ENCODE data around the gene EEPD1.

Gene EEPD1

DNA sequence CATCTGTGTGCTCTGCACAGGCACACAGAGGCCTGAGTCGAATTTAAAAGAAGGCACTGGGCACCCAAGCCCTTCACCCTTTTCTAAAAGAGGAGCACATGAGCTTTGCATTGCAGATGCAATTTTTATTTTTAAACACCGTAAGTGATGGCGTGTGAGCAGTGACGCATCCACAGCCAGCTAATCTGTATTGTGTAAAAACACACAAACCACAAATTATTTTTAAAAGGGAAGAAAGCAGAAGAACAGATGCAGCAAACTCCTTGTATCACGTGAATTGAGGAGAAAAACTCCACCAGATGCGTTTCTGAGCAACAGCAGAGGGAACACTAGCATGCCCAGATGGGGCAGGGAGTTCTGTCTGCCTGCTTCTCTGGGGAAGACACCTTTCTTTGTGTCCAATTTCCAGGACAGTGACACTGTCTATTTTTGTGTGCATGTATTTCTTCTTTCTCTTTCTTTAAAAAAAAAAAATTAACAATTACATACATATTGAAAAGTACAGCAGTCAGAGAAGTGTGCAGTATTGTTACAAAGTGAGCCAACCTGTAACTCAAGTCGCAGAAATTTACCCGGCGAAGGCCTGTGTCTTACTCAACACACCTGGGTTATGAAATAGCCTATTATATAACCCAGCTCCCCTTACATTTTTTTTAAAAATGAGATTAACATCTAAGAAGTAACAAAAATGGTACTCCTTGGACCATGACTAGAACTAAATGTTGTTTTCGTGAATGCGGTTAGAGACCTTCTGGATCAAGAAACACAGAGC lies 39.2 kb downstream of the EEPD1 start:
- no peak for DNase-seq

DNA sequence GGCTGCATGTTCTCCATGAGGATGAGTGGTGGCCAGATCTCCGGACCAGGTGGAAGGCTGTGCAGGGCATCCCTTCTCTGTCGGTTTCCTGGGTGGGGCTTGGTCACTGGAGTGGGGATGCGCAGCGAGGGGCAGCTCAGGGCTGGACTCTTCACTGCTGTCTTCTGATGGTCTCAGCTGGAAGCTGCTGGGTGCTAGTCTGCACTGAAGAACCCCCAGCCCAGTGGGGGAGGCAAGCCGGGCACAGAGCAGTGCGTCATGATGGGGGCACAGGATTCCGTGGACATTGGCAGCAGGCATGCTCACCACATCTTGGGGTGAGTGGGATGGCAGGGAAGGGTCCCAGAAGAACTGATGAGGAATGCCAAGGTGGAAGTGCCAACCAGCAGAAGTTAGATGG lies 39.8 kb downstream of the EEPD1 start:
- no peak for DNase-seq

DNA sequence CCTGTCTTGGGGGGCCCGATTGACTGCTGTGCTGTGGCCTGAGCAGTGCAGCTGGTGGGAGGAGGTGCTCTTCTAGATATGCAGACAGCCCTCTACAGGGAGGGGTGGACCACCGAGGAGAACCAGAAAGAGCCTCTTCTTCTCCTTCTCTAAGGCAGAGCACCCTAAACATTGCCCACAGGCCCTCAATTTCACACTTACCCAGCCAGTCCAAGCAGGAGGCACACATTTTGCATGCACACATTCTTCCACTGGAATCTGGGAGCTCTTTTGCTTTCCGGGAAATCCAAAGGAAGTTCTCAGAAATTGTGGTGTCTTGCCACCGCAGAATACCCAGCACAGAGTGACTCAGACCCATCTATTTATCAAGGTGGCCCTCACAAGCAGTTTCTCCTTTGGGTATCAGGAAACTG lies 45.8 kb downstream of the EEPD1 start:
- no peak for DNase-seq

DNA sequence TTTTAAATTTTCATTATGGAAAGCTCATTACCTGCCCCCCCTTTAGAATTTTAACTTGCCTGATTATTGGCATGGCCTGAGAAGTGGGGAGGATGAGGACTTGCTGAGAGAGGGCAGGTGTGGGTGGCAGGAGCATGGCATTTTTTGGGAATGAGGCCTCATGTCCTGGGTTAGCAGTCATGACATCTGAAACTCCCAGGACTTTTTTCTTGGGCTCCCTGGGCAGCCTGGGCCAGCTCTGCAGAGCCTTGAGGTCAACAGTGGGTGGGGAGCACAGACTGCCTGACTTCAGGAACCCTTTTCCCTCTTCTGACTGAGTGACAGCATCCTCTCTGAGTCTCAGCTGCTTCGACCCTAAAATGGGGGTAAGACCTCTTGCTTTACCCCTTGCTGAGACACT lies 46.3 kb downstream of the EEPD1 start:
- no peak for DNase-seq

DNA sequence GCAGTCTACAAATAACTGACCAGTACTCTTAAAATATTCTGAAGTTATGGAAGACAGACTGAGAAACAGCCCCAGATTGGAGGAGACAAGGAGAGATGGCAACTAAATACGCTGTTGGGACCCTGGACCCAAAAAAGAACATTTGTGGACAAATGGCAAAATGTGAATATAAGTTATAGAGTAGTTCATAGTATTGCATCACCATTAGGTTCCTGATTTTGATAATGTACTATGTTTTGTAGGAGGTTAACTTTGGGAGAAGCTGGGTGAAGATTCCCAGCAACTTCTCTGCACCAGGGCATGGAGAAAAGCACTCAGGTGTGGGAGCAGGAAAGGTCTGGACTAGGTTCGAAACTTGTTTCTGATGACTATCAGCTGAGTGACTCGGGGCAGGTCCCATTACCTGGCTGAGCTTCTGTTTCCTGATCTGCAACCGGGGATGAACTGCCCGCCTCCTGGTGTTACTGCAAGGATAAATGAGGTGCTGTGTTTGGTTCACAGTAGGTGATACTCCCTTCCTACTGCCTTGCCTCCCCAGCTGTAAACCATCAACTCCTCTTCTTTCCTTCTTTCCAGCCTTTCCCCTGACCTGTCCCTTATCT lies 48.2 kb downstream of the EEPD1 start:
- DNase-seq = no peak

DNA sequence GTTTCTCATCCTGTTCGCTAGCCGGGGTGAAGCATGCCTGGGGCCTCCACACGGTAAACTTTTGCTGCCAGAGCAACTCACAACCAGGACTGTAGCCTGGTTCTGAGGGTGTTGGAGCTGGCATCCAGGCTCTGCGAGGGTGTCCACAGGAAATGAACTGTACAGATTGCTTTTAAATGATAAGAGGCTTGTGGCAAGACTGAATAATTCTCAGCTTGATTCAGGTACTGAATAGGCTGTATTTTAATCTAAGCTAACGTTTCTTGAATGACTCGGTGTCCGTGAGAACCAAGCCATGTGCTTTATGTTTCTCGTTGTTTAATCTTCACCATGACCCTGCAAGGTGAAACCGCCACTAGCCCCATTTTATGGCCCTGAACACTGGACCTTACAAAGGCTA lies 49.3 kb downstream of the EEPD1 start:
- DNase-seq = no peak

DNA sequence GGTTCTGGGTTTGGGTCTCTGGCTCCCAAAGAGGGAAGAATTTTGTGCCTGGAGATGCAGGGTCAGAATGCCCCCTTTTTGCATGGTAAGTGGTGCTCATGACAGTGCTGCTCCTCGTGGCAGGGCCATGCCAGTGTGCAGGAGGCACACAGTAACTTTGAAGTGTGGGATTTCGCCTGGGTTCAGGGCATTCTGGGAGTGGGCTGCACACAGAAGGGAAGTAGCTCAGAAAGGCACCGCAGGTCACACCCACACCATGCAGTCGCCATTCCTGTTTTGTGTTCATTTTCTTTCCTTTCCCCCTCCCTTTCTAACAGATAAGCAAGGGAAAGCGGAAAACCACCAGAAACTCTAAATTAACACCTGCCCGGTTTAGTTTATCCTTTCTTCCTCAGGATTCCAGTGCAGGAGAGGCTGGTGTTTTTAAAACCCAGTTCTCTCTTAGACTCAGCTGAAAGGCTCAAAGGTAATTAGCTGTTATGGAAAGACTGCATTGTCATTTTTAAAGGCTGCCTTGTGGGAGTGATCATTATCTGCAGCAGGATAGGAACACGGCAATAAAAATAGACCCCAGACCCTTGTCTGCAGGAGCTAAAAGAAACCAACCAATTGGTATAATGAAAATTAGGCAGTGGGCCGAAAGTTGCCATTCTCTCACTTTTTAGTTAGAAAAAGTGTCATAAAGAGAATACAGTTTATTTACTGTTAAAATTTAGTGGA lies 50.2 kb downstream of the EEPD1 start:
- DNase-seq = no peak

DNA sequence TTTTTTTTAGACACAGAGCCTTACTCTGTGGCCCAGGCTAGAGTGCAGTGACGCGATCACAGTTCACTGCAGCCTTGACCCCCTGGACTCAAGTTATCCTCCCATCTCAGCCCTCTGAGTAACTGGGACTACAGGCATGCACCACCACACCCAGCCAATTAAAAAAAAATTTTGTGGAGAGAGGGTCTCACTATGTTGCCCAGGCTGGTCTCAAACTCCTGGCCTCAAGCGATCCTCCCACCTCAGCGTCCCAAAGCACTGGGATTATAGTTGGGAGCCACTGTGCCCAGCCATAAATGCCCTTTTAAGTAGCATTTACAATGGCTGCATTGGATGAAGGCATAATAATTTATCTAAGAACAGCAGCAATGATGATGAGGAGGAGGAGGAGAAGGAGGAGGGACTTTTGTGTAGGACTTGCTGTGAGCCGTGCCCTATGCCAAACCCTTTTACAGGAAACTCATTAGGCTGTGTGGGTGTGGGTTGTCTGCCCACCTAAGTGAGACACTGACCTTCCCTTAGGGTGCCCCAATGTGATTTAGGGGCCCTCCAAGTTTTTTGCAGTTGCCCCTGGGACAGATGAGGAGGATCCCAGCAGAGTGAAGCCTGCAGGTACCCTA lies 51.1 kb downstream of the EEPD1 start:
- DNase-seq = no peak

DNA sequence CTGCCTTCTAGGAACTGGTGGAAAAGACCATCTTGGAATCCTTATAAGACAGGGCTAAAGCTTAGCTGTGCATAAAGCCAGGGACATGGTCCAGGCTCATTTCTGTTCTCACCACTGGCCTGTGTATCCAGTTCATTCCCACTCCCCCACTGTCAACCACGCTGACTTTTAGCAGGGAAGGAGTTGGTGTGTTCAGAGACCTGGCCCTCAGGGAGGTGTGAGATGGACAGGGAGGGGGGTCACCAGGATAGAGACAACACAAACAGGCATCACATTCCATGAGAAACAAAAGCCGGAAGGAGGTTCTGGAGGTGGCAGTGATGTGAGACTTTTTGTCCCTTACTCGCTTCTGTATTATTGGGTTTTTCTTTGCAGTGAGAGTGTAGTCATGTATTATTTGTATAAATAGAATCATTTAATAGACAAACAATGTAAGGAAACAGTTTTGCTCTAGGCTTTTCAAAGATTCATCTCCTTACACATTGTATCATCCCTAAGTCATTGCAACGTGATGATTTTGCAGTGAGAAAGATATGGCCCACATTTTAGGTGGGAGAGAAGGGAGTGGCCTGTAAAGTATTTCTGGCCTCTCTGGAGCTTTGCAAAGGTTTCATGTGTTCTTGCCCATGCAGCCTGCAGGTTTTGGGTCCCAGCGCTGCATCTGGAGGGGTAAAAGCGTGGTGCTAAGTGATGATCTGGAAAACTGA lies 52.0 kb downstream of the EEPD1 start:
- no peak for DNase-seq

DNA sequence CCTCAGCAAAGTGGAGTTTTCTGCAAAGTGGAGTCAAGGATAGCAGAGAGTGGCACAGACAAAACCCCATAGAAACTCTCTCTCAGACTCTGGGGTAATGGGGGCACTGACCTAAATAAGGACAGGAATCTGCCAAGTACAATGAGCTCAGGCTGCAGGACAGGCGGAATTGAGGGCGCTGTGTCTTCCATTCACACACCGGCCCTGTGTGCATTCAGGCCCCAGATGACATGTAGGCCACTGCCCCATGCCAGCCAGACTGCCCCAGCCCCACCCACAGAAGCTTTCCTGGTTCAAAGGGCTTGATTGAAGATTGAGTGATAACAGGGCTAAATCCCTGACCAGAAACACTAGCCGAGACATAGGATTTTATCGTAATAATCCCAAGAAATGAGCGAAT lies 52.7 kb downstream of the EEPD1 start:
- DNase-seq = no peak

DNA sequence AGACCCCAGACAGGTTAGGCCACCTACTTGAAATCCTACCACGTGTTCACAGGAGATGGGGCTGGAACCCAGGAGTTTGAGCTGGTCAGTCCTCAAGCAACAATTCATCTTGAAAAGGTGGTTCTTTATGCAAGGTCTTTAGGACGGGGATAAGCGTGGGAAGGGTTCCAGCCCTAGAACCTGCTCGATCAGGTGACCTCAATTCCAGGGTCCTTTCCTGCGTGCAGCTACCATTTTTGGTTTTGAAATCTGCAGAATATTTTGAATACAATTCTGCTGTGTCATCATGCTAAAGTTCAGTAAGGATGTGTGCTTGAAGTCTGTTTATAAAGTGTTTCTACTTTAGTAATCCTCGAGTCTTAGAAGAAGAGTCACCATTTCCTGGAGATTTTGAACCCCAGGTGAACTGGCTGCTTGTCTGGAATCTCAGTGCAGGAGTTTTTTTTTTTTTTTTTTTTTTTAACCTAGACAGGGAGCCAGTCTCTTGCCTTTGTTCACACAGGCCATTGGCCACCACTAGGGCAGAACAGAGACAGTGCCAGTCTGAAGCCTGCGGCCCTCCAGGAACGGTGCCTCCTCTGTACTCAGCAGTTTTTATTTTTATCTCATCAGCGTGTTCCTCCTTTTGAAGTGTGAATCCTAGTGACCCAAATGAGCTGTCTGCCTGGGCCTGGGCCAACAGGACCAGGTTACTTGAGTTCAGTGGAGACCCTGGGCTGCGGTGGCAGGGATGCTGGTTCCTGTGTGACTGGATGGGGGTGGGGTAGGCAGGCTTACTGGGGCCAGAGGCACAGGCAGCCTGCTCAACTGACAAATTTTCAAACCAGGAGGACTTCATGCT lies 54.6 kb downstream of the EEPD1 start:
- no peak for DNase-seq

DNA sequence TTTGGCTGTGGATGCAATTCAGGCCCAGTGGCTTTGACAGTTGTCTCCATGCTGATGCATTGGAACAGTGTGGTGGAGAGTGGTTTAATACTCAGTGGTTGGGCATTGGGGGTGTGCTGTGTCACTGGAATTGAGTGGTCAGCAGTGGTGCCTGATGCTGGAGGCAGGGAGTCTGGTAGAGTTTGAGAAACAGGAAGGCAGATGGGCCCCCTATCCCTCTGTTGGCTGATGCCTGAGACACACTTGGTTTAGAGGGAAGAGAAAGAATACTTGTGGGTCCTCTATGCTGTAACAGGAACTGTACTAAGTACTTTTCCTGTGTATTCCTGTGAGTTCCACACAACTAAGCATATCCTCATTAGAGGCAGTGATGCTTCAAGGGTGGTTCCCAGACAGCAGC lies 55.4 kb downstream of the EEPD1 start:
- no peak for DNase-seq

DNA sequence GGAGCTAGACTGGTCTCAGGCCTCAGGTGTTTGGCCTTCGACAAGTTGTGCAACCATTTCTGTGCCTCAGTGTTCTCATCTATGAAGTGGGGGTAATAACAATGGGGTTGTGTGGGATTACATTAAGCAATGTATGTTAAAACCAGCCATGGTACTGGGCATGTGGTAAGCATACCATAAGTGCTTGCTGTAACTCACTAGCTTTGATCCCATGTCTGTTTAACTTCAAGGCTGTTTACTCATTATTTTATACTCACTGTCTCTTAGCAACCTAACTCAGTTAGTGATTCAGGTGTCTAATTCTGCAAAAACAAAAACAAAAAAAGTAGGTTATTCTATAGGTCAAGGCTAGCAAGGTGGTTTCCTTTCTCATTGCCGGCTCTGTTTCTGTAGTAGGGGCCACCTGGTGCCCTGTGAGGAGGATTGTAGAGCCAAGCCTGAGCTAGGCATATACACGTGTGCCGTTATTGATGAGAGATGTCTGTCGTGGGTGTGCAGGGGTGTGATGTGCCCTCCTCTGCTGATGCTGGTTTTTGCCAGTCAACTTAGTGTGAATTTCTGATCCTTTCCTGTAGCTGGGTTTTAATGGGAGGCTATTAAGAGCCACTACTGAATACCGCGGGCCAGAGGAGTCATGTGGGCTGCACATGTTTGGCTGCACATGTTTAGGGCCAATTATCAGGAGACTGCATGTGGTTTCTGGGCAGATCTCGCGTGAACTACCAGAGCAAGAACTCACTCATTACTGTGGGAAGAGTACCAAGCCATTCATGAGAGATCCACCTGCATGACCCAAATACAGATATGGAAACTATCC lies 56.2 kb downstream of the EEPD1 start:
- DNase-seq = no peak

DNA sequence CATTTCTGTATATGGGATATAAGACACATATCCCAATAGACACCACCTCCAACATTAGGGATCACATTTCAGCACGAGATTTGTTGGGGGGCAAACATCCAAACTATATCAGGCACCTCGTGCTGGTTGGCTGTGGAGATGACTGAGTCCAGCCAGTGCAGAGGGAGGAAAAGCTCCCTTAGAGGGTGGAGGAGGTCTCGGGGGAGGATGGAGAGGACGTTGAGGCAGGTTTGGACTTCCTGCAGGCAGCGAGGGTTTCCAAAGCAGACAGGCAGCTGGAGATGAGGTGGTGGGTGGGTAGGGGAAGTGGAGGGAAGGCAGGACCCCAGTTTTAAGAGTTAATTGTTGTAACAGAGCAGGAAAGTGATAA lies 56.7 kb downstream of the EEPD1 start:
- no peak for DNase-seq

DNA sequence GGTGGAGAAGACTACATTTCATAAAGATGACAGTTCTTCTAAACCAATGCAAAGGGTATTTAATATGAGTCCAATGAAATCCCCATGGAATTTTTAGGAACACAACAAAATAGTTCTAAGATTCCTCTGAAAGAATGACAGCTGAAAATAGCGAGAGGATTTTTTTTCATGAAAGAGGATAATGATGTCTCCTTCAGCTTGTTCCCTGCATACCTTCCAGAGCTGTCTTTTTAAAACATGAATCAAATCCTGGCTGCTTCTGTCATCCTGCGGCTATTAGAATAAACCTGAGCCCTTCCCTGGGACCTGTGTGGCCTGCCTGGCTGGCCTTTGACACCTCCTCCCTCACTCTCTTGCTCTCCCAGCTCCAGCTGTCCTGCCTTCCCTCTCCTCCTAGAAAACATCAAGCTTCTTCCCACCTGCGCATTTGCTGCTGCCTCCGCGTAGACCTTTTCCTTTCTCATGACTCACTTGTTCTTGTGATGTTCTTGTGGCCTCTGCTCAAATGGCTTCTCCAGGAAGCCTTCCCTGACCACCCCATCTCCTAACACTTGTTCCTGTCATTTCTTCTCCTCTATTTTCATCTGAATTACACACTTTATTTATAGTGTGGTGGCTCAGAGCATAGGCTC lies 57.4 kb downstream of the EEPD1 start:
- DNase-seq = no peak

DNA sequence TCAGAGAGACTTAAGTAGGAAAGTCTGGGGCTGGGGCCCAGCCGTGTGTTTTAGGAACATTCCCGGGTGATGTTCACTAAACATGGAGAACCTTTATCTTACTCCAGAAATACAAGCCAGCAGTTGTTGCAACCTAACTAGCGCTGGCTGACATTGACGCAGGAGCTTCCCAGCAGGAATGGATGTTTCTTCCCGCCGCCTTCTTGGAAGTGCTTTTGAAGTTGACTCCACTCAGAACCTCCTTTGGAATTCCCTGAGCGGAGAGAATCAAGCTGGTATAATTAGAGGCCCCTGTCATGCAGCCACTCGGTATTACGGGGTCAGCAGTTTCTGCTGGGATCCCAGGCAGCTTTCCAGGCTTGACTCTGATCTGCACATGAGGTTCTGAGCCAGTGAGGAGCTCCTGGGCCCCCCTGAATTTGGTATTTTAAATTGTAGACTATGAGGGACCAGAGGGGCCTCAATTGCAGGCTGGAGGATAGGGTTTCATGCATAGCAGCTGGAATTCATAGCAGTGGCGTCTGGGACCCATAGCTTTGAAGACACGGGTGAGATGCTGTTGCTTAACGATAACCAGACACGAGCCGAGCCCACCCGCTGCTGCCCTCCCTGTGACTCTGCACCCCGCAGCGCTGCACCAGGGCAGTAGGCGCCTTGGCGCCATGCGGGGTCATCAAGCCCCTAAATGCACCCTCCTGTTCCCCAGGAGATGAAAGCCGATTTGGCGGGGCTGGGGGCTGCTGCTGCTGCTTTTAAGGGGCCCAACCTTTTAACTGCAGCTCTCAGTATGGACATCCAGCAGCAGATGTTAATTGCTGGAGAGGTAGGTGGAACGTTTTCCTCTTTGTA lies 61.8 kb downstream of the EEPD1 start:
- DNase-seq = no peak

DNA sequence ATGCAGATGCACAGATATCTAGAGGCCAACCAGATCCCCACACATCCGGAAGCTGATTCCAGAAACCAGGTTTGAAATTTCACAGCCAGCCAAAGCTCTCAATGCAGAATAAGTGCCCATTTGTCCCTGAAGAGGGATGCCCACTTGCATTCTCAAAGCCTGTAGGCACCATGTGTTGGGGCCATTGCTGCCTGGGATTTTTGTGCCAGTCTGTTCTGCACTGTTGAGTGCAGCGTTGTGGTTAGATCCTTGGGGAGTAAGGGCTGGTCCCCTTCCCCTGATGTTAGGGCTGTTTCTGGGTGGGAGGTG lies 62.4 kb downstream of the EEPD1 start:
- DNase-seq = no peak

DNA sequence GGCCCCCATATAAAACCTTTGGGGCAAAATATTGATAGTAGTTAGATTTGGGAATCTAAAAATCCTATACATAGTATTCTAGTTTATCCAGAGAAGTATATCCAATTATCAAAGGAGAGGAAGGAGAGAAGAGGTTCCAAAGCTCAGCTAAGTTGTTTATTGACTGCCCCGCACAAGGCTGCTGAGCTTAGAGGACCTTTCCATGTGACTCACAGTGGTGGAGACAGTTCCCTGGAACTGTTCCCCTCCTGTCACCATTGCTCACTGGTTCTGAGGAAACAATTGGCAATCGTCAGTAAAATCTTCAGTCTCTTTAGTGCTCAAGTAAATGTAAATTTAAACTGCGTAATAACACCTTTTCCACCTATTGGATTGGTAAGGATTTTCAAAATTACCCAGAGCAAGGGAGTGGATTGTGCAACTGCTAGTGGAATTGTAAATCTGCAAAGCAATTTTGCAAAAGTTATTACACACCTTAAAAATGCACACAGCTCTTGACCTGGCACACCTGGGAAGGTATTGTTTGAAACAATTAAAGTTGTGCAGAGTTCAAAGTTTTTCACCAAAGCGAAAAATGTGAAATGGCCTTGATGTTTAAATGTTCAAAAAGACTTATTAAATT lies 63.1 kb downstream of the EEPD1 start:
- no peak for DNase-seq

DNA sequence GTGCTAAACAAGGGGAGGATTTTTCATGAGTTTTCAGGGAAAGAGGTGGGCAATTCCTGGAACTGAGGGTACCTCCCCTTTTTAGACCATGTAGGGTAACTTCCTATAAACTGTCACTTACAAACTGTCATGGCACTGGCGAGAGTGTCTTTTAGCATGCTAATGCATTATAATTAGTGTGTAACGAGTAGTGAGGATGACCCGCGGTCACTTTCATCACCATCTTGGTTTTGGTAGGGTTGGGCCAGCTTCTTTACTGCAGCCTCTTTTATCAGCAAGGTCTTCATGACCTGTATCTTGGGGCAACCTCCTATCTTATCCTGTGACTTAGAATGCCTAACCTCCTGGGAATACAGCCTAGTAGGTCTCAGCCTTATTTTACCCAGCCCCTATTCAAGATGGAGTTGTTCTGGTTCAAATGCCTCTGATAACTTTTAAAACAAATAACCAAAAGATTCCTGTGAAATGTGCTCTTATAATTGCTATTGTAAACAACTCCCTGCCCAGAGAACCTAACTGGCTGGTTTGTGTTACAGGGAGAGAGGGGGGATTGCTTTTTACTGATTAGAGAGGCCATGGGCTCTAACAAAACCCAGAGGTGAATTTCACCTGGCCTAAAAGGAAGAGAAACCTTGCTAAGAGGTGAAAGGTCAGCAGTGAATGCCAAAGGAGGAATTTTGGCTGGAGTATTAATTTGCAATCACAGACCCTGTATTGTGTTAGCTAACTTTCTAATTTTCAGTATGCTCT lies 64.3 kb downstream of the EEPD1 start:
- DNase-seq = no peak

Measured in NCI-H510A (cell line).